Stimulated activated CD4-positive, alpha-beta T cell treated with anti-CD3 and anti-CD28 coated beads, Interleukin-12 subunit alpha, Interleukin-12 subunit beta, amount 100 ng/mL, for 48 hours (primary cell): ENCODE data around the gene ZNF554.

Experiments
- DNase-seq, 3 donors: peaks; one replicate each; pipeline ENCODE4 v3.0.0-alpha.2; 2020; ENCODE audit warnings: low read depth in 2 of 3, low spot score in 1 of 3

ZNF554 gene

DNA sequence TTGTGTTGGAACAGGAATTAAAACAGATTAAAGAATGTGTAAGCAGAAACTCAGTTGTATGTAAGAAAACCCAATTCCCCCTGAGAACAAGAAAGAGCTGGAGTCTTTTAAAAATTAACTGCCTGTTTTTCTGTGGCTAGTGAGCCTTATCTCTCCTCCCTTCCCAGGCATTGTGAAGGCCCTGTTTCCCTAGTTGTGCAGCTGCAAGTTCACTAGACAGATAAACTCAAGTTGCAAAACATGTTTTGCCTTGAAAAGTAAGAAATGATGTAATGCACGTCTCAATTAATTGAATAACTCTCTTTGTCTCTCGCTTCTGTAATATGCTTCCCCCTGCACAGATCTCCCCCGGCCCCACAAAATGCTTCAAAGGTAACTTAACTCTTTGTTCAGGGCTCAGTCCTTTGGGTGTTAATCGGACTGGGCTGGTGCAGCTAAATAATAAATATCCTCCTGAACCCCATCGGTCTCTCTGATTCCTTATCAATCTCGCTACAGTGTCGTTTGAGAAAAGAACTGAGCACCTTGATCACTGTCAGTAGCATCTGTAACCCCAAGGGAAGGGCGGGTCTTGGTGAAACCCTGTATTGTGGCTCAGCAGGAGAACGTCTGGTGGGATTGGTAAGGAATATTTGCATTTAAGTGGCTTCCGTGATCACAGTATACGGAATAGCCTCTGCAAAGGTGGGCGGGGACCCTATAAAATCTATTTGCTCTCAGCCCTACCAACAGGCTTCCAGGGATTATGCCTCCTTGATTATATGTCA, 45.8 kb downstream of the ZNF554 start:
- DNase-seq: no peak

- no peak for DNase-seq
Observed at GRCh38 chr19:2866495-2867024, 46.9 kb downstream of the ZNF554 start.

GRCh38 chr19:2867025-2867991, 47.6 kb downstream of the ZNF554 start, which contains the start of gene ZNF556:
Gene ZNF556, plus strand, starts transcription at chr19:2867335. Its CDS starts 87 bp downstream, at chr19:2867422.
- no peak for DNase-seq

DNA sequence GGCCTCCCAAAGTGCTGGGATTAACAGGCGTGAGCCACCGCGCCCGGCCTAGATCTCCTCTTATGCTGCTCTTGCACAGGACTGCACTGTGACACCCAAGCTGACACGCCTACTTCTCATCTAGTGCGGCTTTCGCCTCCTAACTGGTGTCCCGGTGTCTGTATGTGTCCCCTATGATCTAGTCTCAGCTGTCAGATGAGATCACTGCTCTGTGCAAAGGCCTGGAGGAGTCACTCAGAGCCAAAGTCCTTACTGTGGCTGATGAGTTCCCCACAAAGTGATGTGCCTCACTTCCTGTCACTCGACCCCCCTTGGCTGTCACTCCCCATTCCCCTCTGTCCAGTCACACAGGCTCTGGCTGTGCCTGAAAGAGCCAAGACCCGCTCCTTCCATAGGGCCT, 50.0 kb downstream of the ZNF554 start:
- no peak for DNase-seq

DNA sequence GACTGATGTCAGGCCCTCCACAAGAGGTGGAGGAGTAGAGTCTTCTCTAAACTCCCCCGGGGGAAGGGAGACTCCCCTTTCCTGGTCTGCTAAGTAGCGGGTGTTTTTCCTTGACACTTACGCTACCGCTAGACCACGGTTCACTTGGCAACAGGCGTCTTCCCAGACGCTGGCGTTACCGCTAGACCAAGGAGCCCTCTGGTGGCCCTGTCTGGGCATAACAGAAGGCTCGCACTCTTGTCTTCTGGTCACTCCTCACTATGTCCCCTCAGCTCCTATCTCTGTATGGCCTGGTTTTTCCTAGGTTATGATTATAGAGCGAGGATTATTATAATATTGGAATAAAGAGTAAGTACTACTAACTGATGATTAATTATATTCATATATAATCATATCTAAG, 52.5 kb downstream of the ZNF554 start:
- DNase-seq: peak in 1 of 3 donors; percentile 17

DNA sequence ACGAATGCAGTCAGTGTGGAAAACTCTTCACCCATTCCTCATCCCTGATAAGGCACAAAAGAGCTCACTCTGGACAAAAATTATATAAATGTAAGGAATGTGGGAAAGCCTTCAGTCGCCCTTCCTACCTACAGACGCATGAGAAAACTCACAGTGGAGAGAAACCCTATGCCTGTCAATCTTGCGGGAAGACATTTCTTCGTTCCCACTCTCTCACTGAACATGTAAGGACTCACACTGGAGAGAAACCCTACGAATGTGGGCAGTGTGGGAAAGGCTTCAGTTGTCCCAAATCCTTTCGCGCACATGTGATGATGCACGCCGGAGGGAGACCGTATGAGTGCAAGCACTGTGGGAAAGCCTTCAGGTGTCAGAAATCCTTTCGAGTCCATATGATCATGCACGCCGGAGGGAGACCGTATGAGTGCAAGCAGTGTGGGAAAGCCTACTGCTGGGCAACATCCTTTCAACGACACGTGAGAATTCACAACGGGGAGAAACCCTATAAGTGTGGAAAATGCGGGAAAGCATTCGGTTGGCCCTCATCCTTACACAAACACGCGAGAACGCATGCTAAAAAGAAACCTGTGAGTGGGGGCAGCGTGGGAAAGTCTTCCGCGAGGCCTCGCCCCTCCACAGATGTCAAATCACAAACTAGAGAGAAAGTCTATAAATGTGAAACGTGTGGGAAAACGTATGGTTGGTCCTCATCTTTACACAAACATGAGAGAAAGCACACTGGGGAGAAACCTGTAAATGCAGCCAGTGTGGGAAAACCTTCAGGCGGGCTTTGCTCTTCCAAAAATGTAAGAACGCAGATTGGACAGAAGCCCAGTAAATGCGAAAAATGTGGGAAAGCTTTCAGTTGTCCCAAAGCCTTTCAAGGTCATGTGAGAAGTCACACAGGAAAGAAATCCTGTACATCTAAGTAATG, 58.0 kb downstream of the ZNF554 start:
- DNase-seq: no peak

- DNase-seq: no peak
Observed at GRCh38 chr19:2883686-2884439, 64.2 kb downstream of the ZNF554 start.

- no peak for DNase-seq
Observed at GRCh38 chr19:2885736-2886135, 66.1 kb downstream of the ZNF554 start.
